ENCODE measurements around the gene OOSP4A.

Gene OOSP4A

GRCh38 chr11:59965424-59965823 lies 1.6 kb downstream of the OOSP4A start:
- Histone ChIP-seq H2BK120ac (ENCODE audit: insufficient read depth, low read length, poor library complexity) (no peak overlapping the region), H4K91ac (ENCODE audit: low read depth, low read length) (no peak overlapping the region), H3K79me1 (ENCODE audit: low read length) (no peaks in the 10 kb centered on the region), H3K18ac (ENCODE audit: low read length) (no peak overlapping the region), H3K27ac (ENCODE audit: low read depth, low read length) (no peak overlapping the region), H3K27me3 (ENCODE audit: insufficient read depth, low read length) (no peaks in the 10 kb centered on the region), H3K9me3 (ENCODE audit: insufficient read depth, low read depth, low read length) (no peaks in the 10 kb centered on the region), H3K14ac (ENCODE audit: low read length) (no peak overlapping the region), H2AK5ac (ENCODE audit: low read length) (no peak overlapping the region), H2AFZ (ENCODE audit: insufficient read depth, low read length, poor library complexity) (no peak overlapping the region), H3K4ac (ENCODE audit: low read depth, low read length) (no peak overlapping the region), H4K8ac (ENCODE audit: low read depth, low read length) (no peak overlapping the region), H3K36me3 (ENCODE audit: control insufficient read depth in 1 of 2, insufficient read depth in 2 of 2, low read length in 2 of 2) (no peaks in the 10 kb centered on the region), H2BK5ac (ENCODE audit: low read depth, low read length, poor library complexity) (no peak overlapping the region), H3K4me2 (ENCODE audit: low read length) (no peak overlapping the region), H3K4me3 (ENCODE audit: low read depth, low read length) (no peak overlapping the region), H4K12ac (ENCODE audit: low read depth, low read length) (no peak overlapping the region), H3K4me1 (ENCODE audit: control insufficient read depth in 1 of 2, insufficient read depth in 2 of 2, low read length in 2 of 2) (peaks cover 0 to 4% of the 10 kb centered on the region in 2 experiments), H3K23ac (ENCODE audit: low read length) (no peak overlapping the region), H2BK12ac (ENCODE audit: low read length) (no peak overlapping the region), H3K79me2 (ENCODE audit: control insufficient read depth, insufficient read depth, low read length, poor library complexity) (no peaks in the 10 kb centered on the region), H3K9ac (ENCODE audit: low read length) (no peak overlapping the region)
- no CpG with 5 or more reads among the region's 7 CpGs for WGBS (ENCODE audit: extremely low coverage, insufficient coverage, insufficient read length)
- no peak for DNase-seq

- Histone ChIP-seq H3K4me1 (ENCODE audit: control insufficient read depth in 1 of 2, insufficient read depth in 2 of 2, low read length in 2 of 2) (peaks cover 0 to 4% of the 10 kb centered on the region in 2 experiments), H4K12ac (ENCODE audit: low read depth, low read length) (no peak overlapping the region), H3K23ac (ENCODE audit: low read length) (no peak overlapping the region), H4K91ac (ENCODE audit: low read depth, low read length) (no peak overlapping the region), H3K14ac (ENCODE audit: low read length) (no peak overlapping the region), H3K36me3 (ENCODE audit: control insufficient read depth in 1 of 2, insufficient read depth in 2 of 2, low read length in 2 of 2) (no peaks in the 10 kb centered on the region), H3K4me2 (ENCODE audit: low read length) (no peak overlapping the region), H2BK120ac (ENCODE audit: insufficient read depth, low read length, poor library complexity) (no peak overlapping the region), H2BK5ac (ENCODE audit: low read depth, low read length, poor library complexity) (no peak overlapping the region), H3K27me3 (ENCODE audit: insufficient read depth, low read length) (no peaks in the 10 kb centered on the region), H3K27ac (ENCODE audit: low read depth, low read length) (no peak overlapping the region), H3K79me2 (ENCODE audit: control insufficient read depth, insufficient read depth, low read length, poor library complexity) (no peaks in the 10 kb centered on the region), H2BK12ac (ENCODE audit: low read length) (no peak overlapping the region), H2AFZ (ENCODE audit: insufficient read depth, low read length, poor library complexity) (no peak overlapping the region), H3K9me3 (ENCODE audit: insufficient read depth, low read depth, low read length) (no peaks in the 10 kb centered on the region), H2AK5ac (ENCODE audit: low read length) (no peak overlapping the region), H4K8ac (ENCODE audit: low read depth, low read length) (no peak overlapping the region), H3K18ac (ENCODE audit: low read length) (no peak overlapping the region), H3K79me1 (ENCODE audit: low read length) (no peaks in the 10 kb centered on the region), H3K4ac (ENCODE audit: low read depth, low read length) (no peak overlapping the region), H3K4me3 (ENCODE audit: low read depth, low read length) (no peak overlapping the region), H3K9ac (ENCODE audit: low read length) (no peak overlapping the region)
- DNase-seq = no peak
- WGBS (ENCODE audit: extremely low coverage, insufficient coverage, insufficient read length) = no CpG with 5 or more reads among the region's 3 CpGs
Observed at GRCh38 chr11:59966201-59966600, 2.4 kb downstream of the OOSP4A start.

GRCh38 chr11:59967677-59968394 lies 4.0 kb downstream of the OOSP4A start:
- DNase-seq = no peak
- H4K12ac ChIP-seq (ENCODE audit: low read depth, low read length) = no peak overlapping the region
- no peak overlapping the region for H3K9ac ChIP-seq (ENCODE audit: low read length)

GRCh38 chr11:59968395-59968783 lies 4.6 kb downstream of the OOSP4A start:
- DNase-seq = no peak
- no peak overlapping the region for H3K23ac ChIP-seq (ENCODE audit: low read length)
- H3K4me1 ChIP-seq (ENCODE audit: control insufficient read depth in 1 of 2, insufficient read depth in 2 of 2, low read length in 2 of 2) = peaks cover 0 to 2% of the 10 kb centered on the region in 2 experiments
- H4K8ac ChIP-seq (ENCODE audit: low read depth, low read length) = no peak overlapping the region
- H2BK12ac ChIP-seq (ENCODE audit: low read length) = no peak overlapping the region
- no peak overlapping the region for H3K4me3 ChIP-seq (ENCODE audit: low read depth, low read length)
- no peaks in the 10 kb centered on the region for H3K9me3 ChIP-seq (ENCODE audit: insufficient read depth, low read depth, low read length)
- H2BK120ac ChIP-seq (ENCODE audit: insufficient read depth, low read length, poor library complexity) = no peak overlapping the region
- no peaks in the 10 kb centered on the region for H3K79me1 ChIP-seq (ENCODE audit: low read length)
- H2AFZ ChIP-seq (ENCODE audit: insufficient read depth, low read length, poor library complexity) = no peak overlapping the region
- H3K27ac ChIP-seq (ENCODE audit: low read depth, low read length) = no peak overlapping the region
- no peak overlapping the region for H3K18ac ChIP-seq (ENCODE audit: low read length)
- no peak overlapping the region for H2BK5ac ChIP-seq (ENCODE audit: low read depth, low read length, poor library complexity)
- H3K27me3 ChIP-seq (ENCODE audit: insufficient read depth, low read length) = no peaks in the 10 kb centered on the region
- no CpG with 5 or more reads among the region's 1 CpG for WGBS (ENCODE audit: extremely low coverage, insufficient coverage, insufficient read length)
- H3K14ac ChIP-seq (ENCODE audit: low read length) = no peak overlapping the region
- H3K9ac ChIP-seq (ENCODE audit: low read length) = no peak overlapping the region
- H3K36me3 ChIP-seq (ENCODE audit: control insufficient read depth in 1 of 2, insufficient read depth in 2 of 2, low read length in 2 of 2) = no peaks in the 10 kb centered on the region
- H3K4ac ChIP-seq (ENCODE audit: low read depth, low read length) = no peak overlapping the region
- H3K79me2 ChIP-seq (ENCODE audit: control insufficient read depth, insufficient read depth, low read length, poor library complexity) = no peaks in the 10 kb centered on the region
- no peak overlapping the region for H4K91ac ChIP-seq (ENCODE audit: low read depth, low read length)
- no peak overlapping the region for H2AK5ac ChIP-seq (ENCODE audit: low read length)
- H4K12ac ChIP-seq (ENCODE audit: low read depth, low read length) = no peak overlapping the region
- no peak overlapping the region for H3K4me2 ChIP-seq (ENCODE audit: low read length)

More at GRCh38 chr11:59967677-59968394, 4.0 kb downstream of the OOSP4A start:
- H3K4me2 ChIP-seq (ENCODE audit: low read length) = no peak overlapping the region
- H3K14ac ChIP-seq (ENCODE audit: low read length) = no peak overlapping the region
- H2BK5ac ChIP-seq (ENCODE audit: low read depth, low read length, poor library complexity) = no peak overlapping the region
- no peak overlapping the region for H2AFZ ChIP-seq (ENCODE audit: insufficient read depth, low read length, poor library complexity)
- no peak overlapping the region for H3K4ac ChIP-seq (ENCODE audit: low read depth, low read length)
- no peak overlapping the region for H3K4me3 ChIP-seq (ENCODE audit: low read depth, low read length)
- no peaks in the 10 kb centered on the region for H3K36me3 ChIP-seq (ENCODE audit: control insufficient read depth in 1 of 2, insufficient read depth in 2 of 2, low read length in 2 of 2)
- no peaks in the 10 kb centered on the region for H3K79me2 ChIP-seq (ENCODE audit: control insufficient read depth, insufficient read depth, low read length, poor library complexity)
- no peak overlapping the region for H3K27ac ChIP-seq (ENCODE audit: low read depth, low read length)
- H3K27me3 ChIP-seq (ENCODE audit: insufficient read depth, low read length) = no peaks in the 10 kb centered on the region
- H2BK120ac ChIP-seq (ENCODE audit: insufficient read depth, low read length, poor library complexity) = no peak overlapping the region
- H3K4me1 ChIP-seq (ENCODE audit: control insufficient read depth in 1 of 2, insufficient read depth in 2 of 2, low read length in 2 of 2) = peaks cover 0 to 2% of the 10 kb centered on the region in 2 experiments
- no peak overlapping the region for H3K23ac ChIP-seq (ENCODE audit: low read length)
- H2BK12ac ChIP-seq (ENCODE audit: low read length) = no peak overlapping the region
- no peaks in the 10 kb centered on the region for H3K9me3 ChIP-seq (ENCODE audit: insufficient read depth, low read depth, low read length)
- WGBS (ENCODE audit: extremely low coverage, insufficient coverage, insufficient read length) = no CpG with 5 or more reads among the region's 3 CpGs
- H3K18ac ChIP-seq (ENCODE audit: low read length) = no peak overlapping the region
- no peak overlapping the region for H2AK5ac ChIP-seq (ENCODE audit: low read length)
- H4K8ac ChIP-seq (ENCODE audit: low read depth, low read length) = no peak overlapping the region
- no peak overlapping the region for H4K91ac ChIP-seq (ENCODE audit: low read depth, low read length)
- no peaks in the 10 kb centered on the region for H3K79me1 ChIP-seq (ENCODE audit: low read length)

Measured in trophoblast cell (in vitro differentiated cells and primary cell).